Measurements from ENCODE around the gene TRAPPC2.

The TRAPPC2 gene

DNA sequence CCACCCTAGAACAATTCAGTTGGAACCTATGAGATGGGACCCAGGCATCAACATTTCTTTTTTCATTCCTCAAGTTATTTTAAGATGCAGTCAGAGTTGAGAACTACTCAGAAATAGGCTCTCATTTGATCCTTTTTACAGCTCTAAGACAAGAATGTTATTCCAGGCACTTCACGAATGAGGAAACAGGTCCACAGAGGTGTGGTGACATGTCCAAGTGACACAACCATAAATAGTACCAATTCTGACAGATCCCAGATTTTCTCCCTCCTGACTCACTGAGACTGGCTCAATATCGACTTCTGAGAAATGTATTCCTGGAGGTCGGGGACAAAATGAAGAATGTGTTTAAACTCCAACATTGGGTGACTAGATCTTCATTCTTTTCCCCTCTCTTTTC lies 70.4 kb downstream of the TRAPPC2 start:
- DNase-seq = no peak

DNA sequence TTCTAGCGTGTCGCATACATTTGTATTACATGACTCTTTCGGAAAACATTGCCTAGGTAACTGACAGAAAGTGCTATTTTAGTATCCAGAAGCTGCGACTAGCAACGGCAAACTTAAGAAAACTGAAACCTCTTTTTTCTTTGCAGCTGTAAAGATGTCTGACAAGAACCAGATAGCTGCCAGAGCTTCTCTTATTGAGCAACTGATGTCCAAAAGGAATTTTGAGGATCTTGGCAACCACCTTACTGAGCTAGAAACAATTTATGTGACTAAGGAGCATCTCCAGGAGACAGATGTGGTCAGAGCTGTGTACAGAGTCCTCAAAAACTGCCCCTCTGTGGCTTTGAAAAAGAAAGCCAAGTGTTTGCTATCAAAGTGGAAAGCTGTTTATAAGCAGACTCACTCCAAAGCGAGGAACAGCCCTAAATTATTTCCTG lies 72.0 kb downstream of the TRAPPC2 start:
- DNase-seq = no peak
